NOMO-1 (cell line): ENCODE results near the gene SH3RF2.
"Not testable (repeated sequence)": the region's sequence is repeated elsewhere in the genome, so short reads cannot be mapped to it uniquely, and the experiment has no call there.

Source experiments
- DNase-seq, 2 experiments: peaks; one replicate each; lab custom pipeline; 2025; ENCODE audit not compliant: unreplicated experiment in 2 of 2; lab: John Stamatoyannopoulos, UW

SH3RF2 gene, protein sequence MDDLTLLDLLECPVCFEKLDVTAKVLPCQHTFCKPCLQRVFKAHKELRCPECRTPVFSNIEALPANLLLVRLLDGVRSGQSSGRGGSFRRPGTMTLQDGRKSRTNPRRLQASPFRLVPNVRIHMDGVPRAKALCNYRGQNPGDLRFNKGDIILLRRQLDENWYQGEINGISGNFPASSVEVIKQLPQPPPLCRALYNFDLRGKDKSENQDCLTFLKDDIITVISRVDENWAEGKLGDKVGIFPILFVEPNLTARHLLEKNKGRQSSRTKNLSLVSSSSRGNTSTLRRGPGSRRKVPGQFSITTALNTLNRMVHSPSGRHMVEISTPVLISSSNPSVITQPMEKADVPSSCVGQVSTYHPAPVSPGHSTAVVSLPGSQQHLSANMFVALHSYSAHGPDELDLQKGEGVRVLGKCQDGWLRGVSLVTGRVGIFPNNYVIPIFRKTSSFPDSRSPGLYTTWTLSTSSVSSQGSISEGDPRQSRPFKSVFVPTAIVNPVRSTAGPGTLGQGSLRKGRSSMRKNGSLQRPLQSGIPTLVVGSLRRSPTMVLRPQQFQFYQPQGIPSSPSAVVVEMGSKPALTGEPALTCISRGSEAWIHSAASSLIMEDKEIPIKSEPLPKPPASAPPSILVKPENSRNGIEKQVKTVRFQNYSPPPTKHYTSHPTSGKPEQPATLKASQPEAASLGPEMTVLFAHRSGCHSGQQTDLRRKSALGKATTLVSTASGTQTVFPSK

DNA sequence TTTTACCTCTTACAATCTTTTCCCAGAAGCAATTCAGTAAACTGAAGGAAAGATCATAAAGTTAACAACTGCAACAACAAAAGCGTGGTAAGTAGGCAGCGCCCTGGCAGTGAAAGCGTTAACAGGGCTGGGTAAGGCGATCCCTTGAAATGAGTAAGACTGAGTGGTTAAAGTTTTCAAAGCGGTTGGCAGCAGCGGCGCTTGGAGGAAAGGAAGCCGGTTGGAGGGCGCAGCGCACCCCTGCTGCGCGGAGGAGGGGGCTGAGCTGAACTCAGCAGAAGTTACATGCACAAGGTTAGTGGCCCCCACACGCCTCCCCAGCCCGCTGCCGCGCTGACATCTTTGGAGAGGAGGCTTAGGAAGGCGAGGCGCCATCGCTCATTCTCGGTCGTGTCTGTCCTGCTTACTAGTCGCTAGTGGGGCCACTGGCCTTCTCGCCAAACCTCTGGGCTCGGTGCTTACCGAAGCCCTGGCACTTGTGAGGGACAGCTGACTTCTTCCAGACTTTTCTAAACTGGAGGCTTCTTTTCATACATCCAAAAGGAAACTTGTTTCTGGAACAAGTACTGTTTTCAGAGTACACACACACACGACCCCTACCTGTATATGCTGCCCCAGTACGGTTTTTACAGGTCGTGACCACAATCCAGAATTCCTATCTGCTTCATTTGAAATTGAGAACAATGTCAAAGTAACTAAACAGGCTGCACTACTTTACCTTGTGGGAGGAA, at the start of gene SH3RF2:
Gene SH3RF2 (plus strand): TSS at position 178 of the 731 bp plus-strand sequence. CDS start 1,351 bp downstream, outside the sequence.
- DNase-seq, result peak in 1 of 2 experiments; percentile 16

GRCh38 chr5:145887217-145887616, 49.2 kb upstream of the SH3RF2 start:
- no peak for DNase-seq

DNA sequence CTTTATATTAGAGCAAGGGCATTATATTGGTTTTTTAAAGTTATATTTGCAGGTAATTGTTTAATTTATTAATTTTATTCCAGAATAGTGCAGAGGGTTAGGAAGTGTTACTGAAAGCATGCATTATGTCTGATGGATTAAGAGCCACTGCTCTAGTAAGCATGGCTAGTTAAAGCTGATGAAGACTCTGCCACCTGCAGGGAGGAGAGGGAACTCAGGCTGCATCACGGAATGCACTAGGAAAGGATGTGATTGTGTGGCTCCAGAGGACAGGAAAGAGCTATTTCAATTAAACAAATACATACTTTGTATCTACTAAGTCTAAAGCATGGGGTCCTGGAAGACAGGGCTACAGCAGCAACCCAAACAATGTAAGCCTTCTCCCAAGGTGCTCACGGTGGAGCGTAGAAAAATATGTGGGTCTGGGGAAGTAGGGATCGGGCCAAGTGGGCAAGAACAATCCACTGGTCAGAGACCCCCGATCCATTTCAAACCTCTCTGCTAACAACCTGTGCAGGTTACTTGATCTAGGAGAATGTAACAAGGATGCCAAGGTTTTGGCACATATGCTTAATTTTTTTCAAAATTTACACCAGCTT, 48.3 kb upstream of the SH3RF2 start:
- DNase-seq, result no peak

DNA sequence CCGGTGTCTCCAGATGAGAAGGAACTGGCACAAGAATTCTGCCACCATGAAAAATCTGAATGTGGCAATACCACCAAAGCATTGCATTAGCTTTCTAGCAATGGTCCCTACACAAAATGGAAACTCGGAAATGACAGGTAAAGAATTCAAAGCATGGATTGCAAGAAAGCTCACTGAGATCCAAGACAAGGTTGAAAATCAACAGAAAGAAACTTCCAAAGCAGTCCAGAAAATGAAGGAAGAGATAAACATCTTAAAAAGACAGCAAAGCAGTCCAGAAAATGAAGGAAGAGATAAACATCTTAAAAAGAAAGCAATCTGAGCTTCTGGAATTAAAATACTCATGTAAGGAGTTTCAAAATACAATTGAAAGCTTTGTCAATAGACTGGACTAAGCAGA, 46.8 kb upstream of the SH3RF2 start:
- DNase-seq, result no peak

DNA sequence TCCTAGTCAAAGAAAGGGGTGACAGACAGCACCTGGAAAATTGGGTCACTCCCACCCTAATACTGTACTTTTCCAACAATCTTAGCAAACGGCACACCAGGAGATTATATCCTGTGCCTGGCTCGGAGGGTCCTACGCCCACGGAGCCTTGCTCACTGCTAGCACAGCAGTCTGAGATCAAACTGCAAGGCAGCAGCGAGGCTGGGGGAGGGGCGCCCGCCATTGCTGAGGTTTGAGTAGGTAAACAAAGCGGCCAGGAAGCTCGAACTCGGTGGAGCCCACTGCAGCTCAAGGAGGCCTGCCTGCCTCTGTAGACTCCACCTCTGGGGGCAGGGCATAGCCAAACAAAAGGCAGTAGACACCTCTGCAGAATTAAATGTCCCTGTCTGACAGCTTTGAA, 45.0 kb upstream of the SH3RF2 start:
- DNase-seq, result not testable (repeated sequence)

GRCh38 chr5:145898171-145898570, 38.2 kb upstream of the SH3RF2 start:
- no peak for DNase-seq

DNA sequence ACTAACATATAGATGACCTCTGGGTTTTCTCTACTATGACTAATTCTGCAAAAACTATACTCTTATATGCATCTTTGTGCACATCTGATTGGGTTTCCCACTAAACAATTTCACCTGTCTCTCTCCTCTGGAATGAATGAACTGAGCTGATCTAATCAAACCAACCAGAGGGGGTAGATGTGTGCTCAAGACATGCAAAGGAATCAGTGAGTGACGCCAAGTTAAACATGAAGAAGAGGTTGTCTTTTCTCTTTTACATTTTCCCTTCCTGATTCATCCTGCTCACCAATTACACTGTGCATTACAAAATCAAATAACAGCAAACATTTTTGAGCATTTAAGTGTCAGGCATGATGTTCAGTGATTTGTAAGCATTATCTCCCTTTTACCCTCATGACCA, 34.0 kb upstream of the SH3RF2 start:
- DNase-seq, result no peak

DNA sequence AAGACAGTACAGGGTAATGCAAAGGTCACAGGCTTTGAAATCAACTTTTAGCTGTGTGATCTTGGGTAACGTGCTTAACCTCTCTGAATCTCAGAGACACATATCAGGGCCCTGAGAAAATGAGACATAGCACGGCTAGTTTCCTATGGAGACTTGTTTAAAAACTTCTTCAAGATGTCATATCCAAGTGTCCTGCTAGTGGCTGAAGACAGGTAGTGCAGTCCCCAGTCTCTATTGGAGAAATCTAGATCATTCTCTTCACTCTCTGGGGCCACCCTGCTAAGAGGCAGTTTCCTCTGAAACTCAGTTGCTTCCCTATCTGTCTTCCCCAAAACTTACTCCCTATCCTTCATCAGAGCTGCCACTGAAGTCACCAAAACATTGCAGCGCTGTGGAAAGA, 33.3 kb upstream of the SH3RF2 start:
- peak in 1 of 2 experiments; percentile 38 for DNase-seq

- DNase-seq, result no peak
These were observed 32.5 kb upstream of the SH3RF2 start for GRCh38 chr5:145903867-145904266.

DNA sequence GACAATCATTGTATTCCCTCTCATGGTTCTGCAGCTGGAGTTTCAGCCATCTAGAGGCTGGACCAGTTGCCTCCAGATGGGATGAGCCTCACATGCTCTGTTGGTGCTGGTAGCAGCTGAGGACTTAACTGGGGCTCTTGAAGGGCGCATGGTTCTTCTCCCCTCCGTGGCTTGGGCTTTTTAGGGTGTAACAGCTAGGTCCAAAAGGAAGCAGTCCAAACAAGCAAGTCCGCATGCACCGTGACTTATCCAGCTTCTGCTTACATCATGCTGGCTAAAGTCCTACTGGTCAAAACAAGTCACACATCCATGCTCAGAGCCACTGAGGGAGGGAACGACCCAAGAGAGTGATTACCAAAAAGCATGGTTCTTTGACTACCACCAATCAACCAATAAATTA, 31.6 kb upstream of the SH3RF2 start:
- no peak for DNase-seq

DNA sequence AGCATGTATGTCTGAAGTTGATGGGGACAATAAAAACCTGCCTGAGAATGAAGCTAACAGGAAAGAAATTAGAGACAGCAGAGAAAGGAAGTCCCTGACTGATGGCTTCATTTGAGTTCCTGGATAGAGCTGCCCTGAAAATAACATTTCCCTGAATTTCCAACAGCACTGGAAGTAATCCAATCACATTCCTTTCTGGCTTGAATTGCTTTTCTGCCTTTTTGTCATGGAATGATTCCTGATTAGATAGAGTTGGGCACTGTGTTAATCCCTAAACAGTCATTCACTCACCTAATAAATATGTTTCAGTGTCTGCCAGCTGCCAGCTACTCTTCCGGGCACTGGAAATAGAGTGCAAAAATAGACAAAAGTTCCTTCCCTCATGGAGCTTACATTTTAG, 30.0 kb upstream of the SH3RF2 start:
- no peak for DNase-seq

DNA sequence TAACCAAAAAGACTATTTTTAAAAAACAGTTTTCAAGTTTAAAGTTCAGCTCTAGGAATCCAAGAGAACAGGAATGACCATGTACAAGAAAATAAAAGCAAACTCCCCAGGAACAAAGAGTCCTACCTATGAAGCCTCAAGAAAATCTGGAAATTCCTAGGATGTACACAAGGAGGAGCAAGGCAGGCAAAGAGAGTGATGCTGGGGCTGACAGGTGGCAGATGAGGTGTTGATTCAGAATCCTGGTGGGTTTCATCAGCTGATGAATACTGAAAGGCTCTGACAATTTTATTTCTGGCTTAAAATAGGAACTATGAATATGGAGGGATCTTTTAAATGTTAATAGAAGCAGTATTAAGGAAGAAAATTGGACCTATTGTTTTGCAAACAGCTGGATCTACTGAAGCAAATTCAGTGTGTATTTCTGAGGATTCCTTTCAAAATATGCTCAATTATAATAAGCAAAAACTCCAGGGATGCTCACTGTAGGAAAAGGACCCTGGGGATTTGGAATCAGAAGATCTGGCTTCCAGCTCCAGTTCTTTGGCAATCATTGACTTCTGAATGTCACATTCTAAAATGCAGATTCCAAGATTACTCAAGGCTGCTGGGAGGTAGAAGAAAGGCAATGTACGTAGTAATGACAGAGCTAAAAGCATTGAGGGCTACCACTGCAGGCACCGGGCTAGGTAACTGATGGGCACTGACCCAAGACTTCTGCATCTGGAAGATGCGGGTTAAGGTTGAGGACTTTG, 28.0 kb upstream of the SH3RF2 start:
- DNase-seq, result no peak

DNA sequence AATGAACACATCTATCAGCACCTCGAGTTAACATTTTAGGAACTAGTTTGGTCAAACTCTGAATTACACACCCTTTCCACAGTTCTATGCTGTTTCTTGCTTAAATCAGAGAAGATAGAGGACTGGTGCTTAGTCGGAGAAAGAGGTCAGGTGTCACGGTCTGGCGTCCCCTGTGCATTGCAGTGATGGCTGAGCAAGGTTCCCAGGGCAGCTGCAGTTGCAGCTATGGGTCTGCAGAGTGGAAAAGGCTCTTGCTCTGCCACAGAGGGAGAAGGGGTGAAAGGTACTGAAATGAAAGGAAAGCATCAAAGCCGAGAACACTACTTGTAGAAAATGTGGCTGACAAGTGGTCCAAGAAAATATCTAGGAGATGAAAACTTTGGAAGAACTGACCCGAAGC, 25.2 kb upstream of the SH3RF2 start:
- no peak for DNase-seq

GRCh38 chr5:145912019-145912418, 24.4 kb upstream of the SH3RF2 start:
- no peak for DNase-seq

DNA sequence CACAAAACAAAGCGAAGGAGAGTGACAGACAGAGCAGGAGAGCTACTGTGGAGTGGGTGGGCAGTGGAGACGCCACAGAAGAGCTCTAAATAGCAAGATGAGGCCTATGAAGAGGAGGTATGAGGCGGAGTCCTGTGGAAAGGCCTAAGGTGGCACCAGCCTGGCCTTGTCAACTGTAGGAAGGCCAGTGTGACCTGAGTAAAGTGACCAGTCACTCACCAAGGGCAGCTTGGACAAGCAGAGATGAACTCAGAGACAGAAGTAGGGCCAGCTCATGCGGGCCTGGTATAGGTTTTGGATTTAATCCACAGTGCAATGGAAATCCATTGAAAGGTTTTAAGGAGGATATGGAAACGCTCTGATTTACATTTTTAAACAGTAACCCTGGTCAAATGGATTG, 23.8 kb upstream of the SH3RF2 start:
- DNase-seq, result no peak

- DNase-seq, result no peak
These were observed 22.7 kb upstream of the SH3RF2 start for GRCh38 chr5:145913701-145914100.

- DNase-seq, result no peak
These were observed 20.3 kb upstream of the SH3RF2 start for GRCh38 chr5:145915970-145916638.

- DNase-seq, result no peak
These were observed 19.1 kb upstream of the SH3RF2 start for GRCh38 chr5:145917288-145917687.

- DNase-seq, result no peak
These were observed 18.0 kb upstream of the SH3RF2 start for GRCh38 chr5:145918397-145918796.

DNA sequence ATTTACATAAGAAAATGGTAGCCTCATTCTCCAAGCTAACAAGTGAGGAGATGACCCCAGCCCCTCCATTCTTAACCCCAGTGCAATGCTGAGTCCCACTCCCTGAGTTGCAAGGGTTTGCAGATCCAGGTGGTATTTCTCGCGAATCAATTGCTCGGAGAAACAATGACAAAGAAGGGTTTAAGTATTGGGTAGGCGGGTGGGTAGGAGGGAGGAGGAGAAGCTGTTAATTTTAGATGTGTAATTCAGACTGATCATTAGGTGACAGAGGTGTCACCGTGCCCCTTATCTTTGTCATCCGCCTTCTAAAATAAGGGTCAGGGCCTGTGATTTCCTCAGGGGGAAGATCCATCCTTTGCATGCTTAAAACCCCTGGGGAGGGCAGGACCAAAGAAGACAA, 17.0 kb upstream of the SH3RF2 start:
- no peak for DNase-seq
